ENCODE measurements around the gene RAMAC.
"Not testable (repeated sequence)": the region's sequence is repeated elsewhere in the genome, so short reads cannot be mapped to it uniquely, and the experiment has no call there.

The RAMAC gene

GRCh38 chr15:82985688-82986441 is at the start of gene RAMAC:
TSS of gene RAMAC (plus strand) at chr15:82986210. CDS start at chr15:82989019, 2,809 bp downstream.
- peak; percentile 96 for DNase-seq

- DNase-seq = no peak
These were observed 48.9 kb upstream of the RAMAC start for GRCh38 chr15:82936966-82937711.

DNA sequence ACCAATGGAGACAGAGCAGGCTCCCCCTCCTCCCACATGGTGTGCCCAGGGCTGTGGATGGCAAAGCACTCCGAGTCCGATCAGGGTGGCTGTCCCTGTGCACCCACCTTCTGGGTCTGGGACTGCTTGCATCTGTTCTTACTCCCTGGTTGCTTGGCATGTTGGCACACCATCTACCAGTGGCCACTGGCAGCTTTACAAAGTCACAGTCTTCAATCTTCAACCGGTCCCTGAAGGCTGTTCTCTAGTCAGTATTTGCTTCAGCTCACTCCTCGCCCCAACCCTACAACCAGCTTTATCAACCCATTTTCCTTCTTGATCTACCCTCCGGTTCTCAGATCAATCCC is 48.3 kb upstream of the RAMAC start:
- DNase-seq = no peak

- DNase-seq = not testable (repeated sequence)
These were observed 46.3 kb upstream of the RAMAC start for GRCh38 chr15:82939678-82940077.

- no peak for DNase-seq
These were observed 43.3 kb upstream of the RAMAC start for GRCh38 chr15:82942691-82943090.

GRCh38 chr15:82943176-82943575 is 42.8 kb upstream of the RAMAC start:
- no peak for DNase-seq

DNA sequence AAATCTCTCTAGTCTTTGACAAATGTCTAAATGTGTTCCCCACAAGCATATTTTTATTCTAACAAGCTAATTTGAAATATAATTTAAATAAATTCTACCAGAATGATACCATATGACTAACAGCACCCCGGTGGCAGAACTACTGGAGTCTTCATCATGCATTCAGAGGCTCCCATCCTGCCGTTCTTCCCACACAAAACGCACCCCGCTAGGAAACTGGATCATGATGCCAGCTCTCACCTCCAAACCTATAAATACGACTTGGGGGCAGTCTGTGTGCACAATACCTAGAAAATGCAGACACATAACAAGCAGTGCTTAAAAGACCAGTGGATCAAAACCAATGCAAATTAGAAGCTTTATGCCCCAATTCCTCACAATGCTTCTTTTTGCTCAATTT is 42.0 kb upstream of the RAMAC start:
- no peak for DNase-seq

- DNase-seq = no peak
These were observed 41.2 kb upstream of the RAMAC start for GRCh38 chr15:82944821-82945220.

- no peak for DNase-seq
These were observed 40.7 kb upstream of the RAMAC start for GRCh38 chr15:82945326-82945725.

GRCh38 chr15:82946155-82946701 is 39.8 kb upstream of the RAMAC start:
- DNase-seq = no peak

DNA sequence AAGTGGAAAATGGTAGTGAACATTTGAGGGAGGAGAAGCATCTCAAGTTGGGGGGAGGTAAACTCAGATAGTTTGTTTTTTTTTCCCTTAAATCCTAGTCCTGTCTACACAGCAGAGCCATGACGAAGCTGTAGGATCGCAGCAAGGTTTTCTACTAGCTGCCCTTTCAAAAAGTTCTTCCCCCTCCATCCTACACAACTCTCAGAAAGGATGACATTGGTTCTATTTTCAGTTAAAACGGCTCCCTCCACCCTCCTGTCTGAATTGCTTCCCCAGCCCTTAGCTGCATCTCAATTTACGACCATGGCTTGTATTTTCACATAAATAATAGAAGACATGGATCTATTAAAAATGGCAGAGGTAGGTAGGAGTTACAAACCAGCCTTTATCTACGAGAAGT is 35.7 kb upstream of the RAMAC start:
- no peak for DNase-seq

DNA sequence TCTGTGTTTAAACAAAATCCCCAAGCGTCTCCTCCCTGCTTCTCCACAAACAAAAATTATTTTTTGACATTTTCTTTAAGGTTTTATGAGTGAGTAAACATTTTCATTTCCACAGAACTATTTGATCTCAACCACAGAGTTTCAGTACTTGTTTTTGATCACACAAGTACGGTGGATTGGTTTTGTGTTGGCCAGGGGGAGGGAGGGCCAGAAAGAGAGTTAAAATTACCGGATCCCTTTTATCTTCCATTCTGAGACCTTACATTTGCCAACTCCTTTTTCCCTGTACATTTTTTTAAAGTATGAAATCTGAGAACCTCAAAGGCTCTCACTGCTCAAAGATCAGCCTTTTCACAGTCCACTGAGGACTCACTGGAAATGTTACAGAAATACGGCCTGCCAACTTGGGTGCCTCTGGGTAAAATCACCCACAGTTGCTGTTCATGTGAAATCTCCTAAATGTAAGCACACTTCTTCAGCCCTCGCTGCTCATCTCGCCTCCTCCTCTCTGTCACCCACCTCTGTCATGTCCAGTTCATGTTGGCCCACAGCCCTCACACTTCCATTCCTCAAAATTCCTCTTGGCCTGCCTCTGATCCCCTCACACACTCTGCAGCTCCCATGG is 35.2 kb upstream of the RAMAC start:
- no peak for DNase-seq

DNA sequence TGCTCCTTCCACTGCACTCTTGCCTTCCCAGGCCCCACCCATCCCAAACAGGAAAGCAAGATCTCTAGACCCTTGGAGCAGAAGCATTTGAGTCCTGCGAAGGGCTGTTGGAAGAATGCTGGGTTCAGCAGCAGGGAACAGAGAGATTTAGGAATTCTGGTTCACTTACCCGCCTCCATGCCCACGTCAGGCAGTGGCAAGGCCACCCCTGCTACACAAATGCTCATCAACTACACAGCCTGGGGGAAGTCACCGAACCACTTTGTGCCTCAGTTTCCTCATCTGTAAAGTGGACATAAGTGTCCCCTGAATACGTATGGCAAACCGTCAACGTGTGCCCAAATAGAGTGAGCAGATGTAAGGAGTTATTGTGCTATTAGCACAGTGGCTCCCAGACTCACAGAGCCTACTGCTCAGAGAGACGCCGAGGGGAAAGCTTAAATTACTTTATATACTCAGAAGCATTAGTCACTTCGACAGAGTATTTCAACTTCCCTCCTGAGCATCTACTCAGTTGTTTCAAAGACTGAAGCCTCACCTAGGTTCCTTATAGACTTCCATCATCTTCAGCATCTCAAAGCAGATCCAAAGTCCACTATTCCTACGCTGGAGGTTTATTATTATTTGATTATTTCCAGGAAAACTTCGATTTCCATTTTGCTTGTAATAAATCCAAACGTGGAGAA is 34.4 kb upstream of the RAMAC start:
- DNase-seq = no peak

DNA sequence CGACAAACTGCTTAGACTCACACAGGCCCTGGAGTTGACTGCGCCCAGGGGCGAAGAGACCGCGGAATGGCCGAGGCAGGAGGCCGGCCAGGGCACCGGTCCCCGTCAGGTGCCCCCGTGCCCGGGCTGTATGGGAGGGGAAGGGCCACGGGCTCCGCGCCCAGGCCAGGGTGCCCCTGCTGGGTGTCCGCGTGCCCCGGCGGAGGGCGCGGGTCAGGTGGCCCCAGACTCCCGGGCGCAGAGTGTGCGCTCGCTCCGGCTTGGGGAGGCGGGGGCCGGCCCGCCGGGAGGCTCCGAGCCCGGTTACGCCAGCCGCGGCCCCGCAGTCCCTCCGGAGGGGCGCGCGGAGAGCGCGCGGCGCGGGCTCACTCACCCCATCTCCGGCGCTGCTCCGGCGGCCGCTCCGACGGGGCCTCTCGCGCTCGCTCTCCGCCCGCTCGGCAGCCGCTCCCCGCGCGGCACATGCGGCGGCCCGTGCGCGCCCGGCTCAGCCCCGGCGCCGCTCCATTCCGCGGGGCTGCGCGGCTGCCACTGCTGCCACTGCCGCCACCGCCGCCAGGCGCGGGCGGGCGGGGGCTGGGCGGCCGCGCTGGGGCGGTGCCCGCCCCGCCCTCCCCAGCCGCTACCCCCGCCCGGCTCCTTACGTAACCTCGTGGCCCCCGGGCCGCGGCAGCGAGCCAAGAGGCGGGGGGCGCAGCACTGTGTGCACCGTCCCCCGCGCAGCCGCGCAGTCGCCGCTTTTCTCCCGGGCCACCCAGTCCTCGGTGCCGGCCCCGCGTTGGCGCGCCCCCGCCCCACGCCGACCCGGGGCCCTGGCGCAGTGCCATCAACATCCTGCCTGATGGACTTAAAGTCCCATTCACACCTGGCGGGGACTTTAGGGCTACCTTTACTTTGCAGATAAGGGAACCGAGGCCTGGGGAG is 33.6 kb upstream of the RAMAC start, which contains the start of gene HOMER2:
Gene HOMER2, minus strand, starts transcription at position 563 of the 924 bp plus-strand sequence. Its CDS starts 185 bp downstream, at position 378.
- peak; percentile 41 for DNase-seq

- no peak for DNase-seq
These were observed 27.4 kb upstream of the RAMAC start for GRCh38 chr15:82958638-82959037.

DNA sequence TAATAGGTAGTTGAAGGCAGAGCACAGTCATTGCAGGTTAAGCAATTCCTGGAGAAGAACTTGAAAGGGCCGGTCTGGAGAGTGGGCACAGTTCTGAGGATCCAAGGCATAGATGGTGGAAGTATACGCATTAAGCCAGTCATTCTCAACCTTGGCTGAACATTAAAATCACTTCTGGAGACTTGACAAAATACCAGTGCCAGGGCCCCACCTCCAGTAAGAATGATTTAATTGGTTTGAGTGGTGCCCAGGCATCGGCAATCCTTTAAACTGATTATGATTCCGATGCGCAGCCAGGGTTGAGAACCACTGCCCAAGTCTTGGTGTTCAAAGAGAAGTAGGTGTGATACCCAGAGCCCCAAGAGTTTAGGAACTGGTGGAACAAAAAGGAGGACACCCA is 26.6 kb upstream of the RAMAC start:
- DNase-seq = no peak

GRCh38 chr15:82960766-82961165 is 25.2 kb upstream of the RAMAC start:
- DNase-seq = no peak

- no peak for DNase-seq
These were observed 22.3 kb upstream of the RAMAC start for GRCh38 chr15:82963471-82964341.

- no peak for DNase-seq
These were observed 21.1 kb upstream of the RAMAC start for GRCh38 chr15:82964890-82965289.

DNA sequence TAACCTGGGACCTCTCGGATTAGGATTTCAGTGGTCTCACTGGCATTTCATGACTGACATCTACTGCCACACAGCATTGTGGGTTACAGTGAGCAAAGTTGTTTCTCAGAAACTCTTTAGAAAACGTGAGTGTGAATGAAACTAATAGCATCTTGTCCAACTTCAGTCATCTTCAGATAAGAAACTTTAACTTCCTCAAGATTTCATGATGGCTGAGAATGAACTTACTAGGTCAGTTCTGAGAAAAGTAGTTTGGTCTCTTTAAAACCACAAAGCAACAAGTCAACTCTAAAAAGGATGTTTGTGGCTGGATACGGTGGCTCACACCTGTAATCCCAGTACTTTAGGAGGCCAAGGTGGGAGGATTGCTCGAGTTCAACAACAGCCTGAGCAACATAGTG is 19.3 kb upstream of the RAMAC start:
- DNase-seq = no peak

DNA sequence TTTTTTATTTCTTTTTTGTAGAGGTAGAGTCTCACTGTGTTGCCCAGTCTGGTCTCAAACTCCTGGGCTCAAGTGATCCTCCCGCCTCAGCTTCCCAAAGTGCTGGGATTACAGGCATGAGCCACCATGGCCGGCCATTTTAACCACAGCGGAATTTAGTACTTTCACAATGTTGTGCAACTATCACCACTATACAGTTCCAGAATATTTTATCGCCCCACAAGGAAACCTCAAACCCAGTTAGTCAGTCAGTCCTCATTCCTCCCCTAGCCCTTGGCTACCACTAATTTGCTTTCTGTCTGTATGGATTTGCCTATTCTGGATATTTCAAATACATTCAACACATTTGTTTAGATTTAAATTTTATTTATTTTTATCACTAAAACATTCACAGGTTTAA is 17.9 kb upstream of the RAMAC start:
- DNase-seq = no peak

All from midbrain (tissue), 1 donor.